Prostate gland (tissue), 2 donors: Measurements from ENCODE around the gene STAT2.

Source experiments
- CTCF ChIP-seq, 4 experiments: fragments of 200-600 bp in 2 of 4; fragments of 450-650 bp in 2 of 4; sonication (generic) in 2 of 4; IDR thresholded peaks; 1 replicate in 3 of 4; 2 replicates in 1 of 4; pipeline ENCODE4 v1.5.1; 2016 to 2019; ENCODE audit warnings: antibody characterized with exemption in 4 of 4, mild to moderate bottlenecking in 2 of 4, moderate library complexity in 2 of 4
- POLR2A ChIP-seq: fragments of 450-650 bp; IDR thresholded peaks from one replicate; pipeline ENCODE4 v1.6.1; 2016; ENCODE audit warnings: antibody characterized with exemption, mild to moderate bottlenecking
- POLR2AphosphoS5 ChIP-seq: sonication (generic); formaldehyde crosslinking; IDR thresholded peaks from one replicate; pipeline ENCODE4 v1.6.1; 2017; ENCODE audit warnings: antibody characterized with exemption

DNA sequence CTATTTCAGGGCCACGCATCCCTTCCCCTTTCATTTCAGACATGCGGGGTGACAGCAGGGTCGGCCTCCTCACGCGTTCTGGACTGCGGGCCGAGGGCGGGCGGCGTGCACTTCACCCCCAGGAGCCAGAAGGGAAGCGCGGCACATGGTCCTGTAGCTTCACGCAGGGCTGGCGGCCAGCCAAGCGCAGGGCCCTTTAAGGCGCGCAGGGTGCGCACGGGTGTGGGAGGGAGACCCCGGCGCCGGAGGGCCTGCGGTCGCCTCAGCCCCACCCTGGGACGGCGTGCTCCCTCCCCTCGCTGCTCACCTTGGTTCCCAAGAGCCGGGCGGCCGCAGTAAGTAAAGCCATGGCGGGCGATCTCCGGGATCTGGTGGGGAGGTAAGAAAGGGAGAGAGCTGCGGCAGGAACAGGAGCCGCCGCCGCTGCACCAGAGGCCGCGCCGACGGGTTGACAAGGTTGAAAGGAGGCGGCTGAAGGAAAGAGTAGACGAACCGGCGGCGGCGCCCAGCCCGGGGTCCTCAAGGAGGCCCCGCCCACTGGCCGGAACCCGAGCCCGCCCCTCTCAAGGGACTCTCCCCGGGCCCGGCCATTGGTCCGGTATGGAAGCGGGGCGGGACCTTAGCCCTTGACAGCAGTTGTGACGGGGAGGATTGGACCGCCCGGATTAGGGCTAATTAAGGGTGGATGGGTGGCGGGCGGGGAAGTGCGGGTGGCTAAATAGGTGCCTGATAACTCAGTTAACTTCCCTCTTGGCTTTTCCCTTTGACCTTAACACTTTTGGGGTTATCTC, 59.9 kb downstream of the STAT2 start, which contains the start of gene CS:
- no peak for TF ChIP-seq CTCF (IDR thresholded peaks at IDR 0.05)
- peak; percentile 62 for TF ChIP-seq POLR2A
- TF ChIP-seq POLR2AphosphoS5, result peak; percentile 95
